ENCODE measurements around the gene PTGES.

Gene PTGES

GRCh38 chr9:129696944-129697655 is 55.7 kb downstream of the PTGES start:
- no peak for TF ChIP-seq CTCF (IDR thresholded peaks at IDR 0.05; ENCODE audit: low read depth, low read length)
- H3K4me3 ChIP-seq (ENCODE audit: low read depth, low read length), result peak overlapping the region; percentile 51

GRCh38 chr9:129695870-129696269 is 57.0 kb downstream of the PTGES start:
- no peak for TF ChIP-seq CTCF (IDR thresholded peaks at IDR 0.05; ENCODE audit: low read depth, low read length)

GRCh38 chr9:129694243-129694646 is 58.6 kb downstream of the PTGES start:
- no peak for TF ChIP-seq CTCF (IDR thresholded peaks at IDR 0.05; ENCODE audit: low read depth, low read length)

More at GRCh38 chr9:129695870-129696269, 57.0 kb downstream of the PTGES start:
- H3K4me3 ChIP-seq (ENCODE audit: low read depth, low read length), result no peak overlapping the region

GRCh38 chr9:129693741-129694140 is 59.1 kb downstream of the PTGES start:
- no peak for TF ChIP-seq CTCF (IDR thresholded peaks at IDR 0.05; ENCODE audit: low read depth, low read length)
- no peak overlapping the region for H3K4me3 ChIP-seq (ENCODE audit: low read depth, low read length)

More at GRCh38 chr9:129694243-129694646, 58.6 kb downstream of the PTGES start:
- H3K4me3 ChIP-seq (ENCODE audit: low read depth, low read length), result no peak overlapping the region

GRCh38 chr9:129692534-129692933 is 60.3 kb downstream of the PTGES start:
- H3K4me3 ChIP-seq (ENCODE audit: low read depth, low read length), result no peak overlapping the region
- TF ChIP-seq CTCF (IDR thresholded peaks at IDR 0.05; ENCODE audit: low read depth, low read length), result no peak

All from WI38 (cell line).